GM23338 (cell line): ENCODE measurements around the gene POFUT2. TPM values are rescaled to one million over a fixed set of nuclear protein-coding genes. Genes with fewer than 3 reads are reported as not detected.

Experiments used
- ATAC-seq: fragments of 200-7000 bp; cut with Tn5 transposase; 3 replicates; pipeline ENCODE4 v1.9.1; 2020
- DNase-seq: peaks from one replicate; pipeline ENCODE4 v3.0.0-alpha.2; 2015; ENCODE audit warnings: low spot score
- H2AFZ ChIP-seq: fragments of 200-600 bp; sonication (generic); 2 replicates; pipeline ENCODE4 v1.8.0; 2016; ENCODE audit warnings: antibody characterized with exemption, mild to moderate bottlenecking, moderate library complexity
- H3F3A ChIP-seq: fragments of 200-600 bp; sonication (generic); replicated peaks from 2 replicates; pipeline ENCODE4 v1.8.0; 2017; ENCODE audit warnings: antibody characterized with exemption, mixed run types, low read depth
- H3K27ac ChIP-seq: fragments of 200-600 bp; sonication (generic); 2 replicates; pipeline ENCODE4 v1.6.1; 2016; ENCODE audit warnings: low read depth
- H3K27me3 ChIP-seq: fragments of 200-600 bp; sonication (generic); 2 replicates; pipeline ENCODE4 v1.8.0; 2016; ENCODE audit warnings: mild to moderate bottlenecking, mixed run types, moderate library complexity; ENCODE audit not compliant: insufficient read depth
- H3K36me3 ChIP-seq: fragments of 200-600 bp; sonication (generic); 2 replicates; pipeline ENCODE4 v1.8.0; 2016; ENCODE audit warnings: mild to moderate bottlenecking; ENCODE audit not compliant: insufficient read depth
- H3K4me1 ChIP-seq: fragments of 200-600 bp; sonication (generic); 2 replicates; pipeline ENCODE4 v1.8.0; 2016; ENCODE audit warnings: mild to moderate bottlenecking, moderate library complexity; ENCODE audit not compliant: insufficient read depth
- H3K4me2 ChIP-seq: fragments of 200-600 bp; sonication (generic); 2 replicates; pipeline ENCODE4 v1.7.1; 2017; ENCODE audit warnings: mixed run types
- H3K4me3 ChIP-seq: fragments of 200-600 bp; sonication (generic); 2 replicates; pipeline ENCODE4 v1.6.1; 2016; ENCODE audit warnings: mixed run types
- H3K79me2 ChIP-seq: fragments of 200-600 bp; sonication (generic); replicated peaks from 2 replicates; pipeline ENCODE4 v1.8.0; 2017; ENCODE audit warnings: mild to moderate bottlenecking; ENCODE audit not compliant: insufficient read depth
- H3K9me2 ChIP-seq: fragments of 200-600 bp; sonication (generic); 2 replicates; pipeline ENCODE4 v1.8.0; 2017; ENCODE audit not compliant: insufficient read depth
- H4K20me1 ChIP-seq: fragments of 200-600 bp; sonication (generic); replicated peaks from 2 replicates; pipeline ENCODE4 v1.8.0; 2017; ENCODE audit warnings: mild to moderate bottlenecking; ENCODE audit not compliant: insufficient read depth
- H3K27ac Mint-ChIP-seq: 2 replicates; pipeline ENCODE4 v1.8.0; 2020; ENCODE audit warnings: inconsistent platforms, mild to moderate bottlenecking, moderate library complexity, mixed read lengths
- H3K27me3 Mint-ChIP-seq: 3 replicates; pipeline ENCODE4 v1.8.0; 2022; ENCODE audit warnings: low read depth, mild to moderate bottlenecking, moderate library complexity, mixed read lengths, inconsistent platforms; ENCODE audit not compliant: insufficient read depth, poor library complexity
- H3K36me3 Mint-ChIP-seq: 3 replicates; pipeline ENCODE4 v1.8.0; 2021; ENCODE audit warnings: low read depth, mild to moderate bottlenecking, inconsistent platforms, moderate library complexity, mixed read lengths
- H3K4me1 Mint-ChIP-seq: 3 replicates; pipeline ENCODE4 v1.8.0; 2020; ENCODE audit warnings: mild to moderate bottlenecking, inconsistent platforms, mixed read lengths
- H3K4me3 Mint-ChIP-seq: 3 replicates; pipeline ENCODE4 v1.8.0; 2021; ENCODE audit warnings: moderate library complexity, mild to moderate bottlenecking, inconsistent platforms, mixed read lengths
- H3K9me3 Mint-ChIP-seq: 3 replicates; pipeline ENCODE4 v1.8.0; 2020; ENCODE audit warnings: moderate library complexity, mild to moderate bottlenecking, inconsistent platforms, mixed read lengths
- CREB1 ChIP-seq: fragments of 250-450 bp; sonication (Bioruptor Pico); IDR thresholded peaks from 2 replicates; pipeline ENCODE4 v1.5.0; 2020; ENCODE audit warnings: low read depth, mild to moderate bottlenecking, moderate library complexity
- ETS1 ChIP-seq: IDR thresholded peaks from 2 replicates; pipeline ENCODE4 v1.6.1; 2016; ENCODE audit warnings: antibody characterized with exemption
- EZH2 ChIP-seq: fragments of 200-600 bp; sonication (generic); IDR thresholded peaks from one replicate; pipeline ENCODE4 v1.8.0; 2017; ENCODE audit warnings: antibody characterized with exemption, mild to moderate bottlenecking, low read depth; ENCODE audit not compliant: unreplicated experiment
- EZH2phosphoT487 ChIP-seq: fragments of 200-600 bp; sonication (generic); IDR thresholded peaks from one replicate; pipeline ENCODE4 v1.8.1; 2018; ENCODE audit warnings: antibody characterized with exemption; ENCODE audit not compliant: unreplicated experiment
- JUNB ChIP-seq: IDR thresholded peaks from one replicate; pipeline ENCODE4 v1.6.1; 2016; ENCODE audit warnings: antibody characterized with exemption; ENCODE audit not compliant: unreplicated experiment
- NANOG ChIP-seq: IDR thresholded peaks from 2 replicates; pipeline ENCODE4 v1.6.1; 2016; ENCODE audit warnings: antibody characterized with exemption, borderline replicate concordance
- POLR2AphosphoS5 ChIP-seq: IDR thresholded peaks from 2 replicates; pipeline ENCODE4 v1.6.1; 2016; ENCODE audit warnings: antibody characterized with exemption, low read depth
- REST ChIP-seq: IDR thresholded peaks from one replicate; pipeline ENCODE4 v1.6.1; 2018; ENCODE audit warnings: antibody characterized with exemption; ENCODE audit not compliant: unreplicated experiment
- STAT1 ChIP-seq: IDR thresholded peaks from one replicate; pipeline ENCODE4 v1.6.1; 2016; ENCODE audit warnings: antibody characterized with exemption; ENCODE audit not compliant: unreplicated experiment
- ZNF114 ChIP-seq: fragments of 250-450 bp; sonication (Bioruptor Pico); IDR thresholded peaks from 2 replicates; pipeline ENCODE4 v1.5.0; 2020; ENCODE audit warnings: mild to moderate bottlenecking, moderate library complexity
- ZNF331 ChIP-seq: fragments of 250-450 bp; sonication (Bioruptor Pico); IDR thresholded peaks from 2 replicates; pipeline ENCODE4 v1.5.0; 2020; ENCODE audit warnings: low read depth, mild to moderate bottlenecking, moderate library complexity
- polyA plus RNA-seq: library from polyadenylated mRNA; unstranded; fragments of >200 nt; fragmentation: Nextera tagmentation; extraction: Ambion mirVana; gene quantifications from 2 replicates; pipeline ENCODE4 v1.2.1, GENCODE V29; 2016
- total RNA-seq: library from RNA; depleted of rRNA; stranded (reverse); fragments of >200 nt; shearing (Covaris generic); gene quantifications from 2 replicates; pipeline ENCODE4 v1.2.3, GENCODE V29; 2014
- TF ChIP-seq, protein P1 (sequence below), 2 experiments: fragments of 200-600 bp in 1 of 2; sonication (generic) in 1 of 2; conservative IDR thresholded peaks; 2 replicates each; pipeline versions ENCODE4 v1.5.1 to v1.6.1; 2016 to 2017; ENCODE audit warnings: antibody characterized with exemption in 2 of 2, low read depth in 2 of 2, mild to moderate bottlenecking in 2 of 2, moderate library complexity in 1 of 2
- TF ChIP-seq, protein P2 (sequence below): fragments of 250-450 bp; sonication (Bioruptor Pico); IDR thresholded peaks from 2 replicates; pipeline ENCODE4 v1.5.0; 2020; ENCODE audit warnings: mild to moderate bottlenecking, moderate library complexity

The POFUT2 gene
- total and polyA plus RNA-seq, 2 experiments from 2014 or later, result 12.1 to 34.5 TPM

DNA sequence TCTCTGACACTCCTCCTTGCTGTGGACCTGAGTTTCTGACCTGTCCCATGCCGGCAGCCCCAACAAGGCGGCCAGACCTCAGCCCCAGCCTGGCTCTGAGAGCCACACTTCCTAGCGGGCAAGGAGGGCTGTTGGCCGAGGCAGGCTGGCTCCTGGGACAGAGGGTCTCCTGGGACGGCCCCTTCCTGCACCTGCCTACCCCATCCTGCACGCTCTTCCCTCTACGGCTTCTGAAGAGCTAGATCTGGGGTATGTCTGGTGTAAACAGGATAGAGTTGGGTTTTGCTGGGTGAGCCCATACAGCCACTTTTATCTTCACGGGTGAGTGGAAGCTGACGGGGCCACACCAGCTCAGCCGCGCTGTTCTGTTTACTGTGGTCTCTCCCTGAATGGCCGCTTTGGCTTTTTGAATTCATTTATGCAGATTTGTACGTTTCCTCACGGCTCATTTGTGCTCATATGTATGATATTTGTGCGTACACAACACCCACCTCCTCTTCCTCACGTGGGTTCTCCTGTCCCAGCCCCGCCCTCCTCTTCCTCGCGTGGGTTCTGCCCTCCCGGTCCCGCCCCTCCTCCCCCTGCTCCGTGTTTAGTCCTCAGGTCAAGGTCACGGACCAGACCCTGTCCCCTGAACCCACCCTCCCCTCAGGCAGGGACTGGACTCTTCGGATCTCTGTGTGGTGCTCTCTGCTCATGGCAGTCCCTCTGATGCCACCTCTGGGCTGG lies 34.7 kb upstream of the POFUT2 start:
- peak overlapping the region; percentile 10; the same call in 1 of the 2 replicates for H3K4me2 ChIP-seq
- H3K4me1 ChIP-seq, result no peaks in the 10 kb centered on the region; the same call in 1 of the 2 replicates
- H4K20me1 ChIP-seq, result no peaks in the 10 kb centered on the region
- no peak for TF ChIP-seq NANOG
- no peak for TF ChIP-seq ZNF114 (CRISPR knock-in tag)
- TF ChIP-seq, protein P1, sequence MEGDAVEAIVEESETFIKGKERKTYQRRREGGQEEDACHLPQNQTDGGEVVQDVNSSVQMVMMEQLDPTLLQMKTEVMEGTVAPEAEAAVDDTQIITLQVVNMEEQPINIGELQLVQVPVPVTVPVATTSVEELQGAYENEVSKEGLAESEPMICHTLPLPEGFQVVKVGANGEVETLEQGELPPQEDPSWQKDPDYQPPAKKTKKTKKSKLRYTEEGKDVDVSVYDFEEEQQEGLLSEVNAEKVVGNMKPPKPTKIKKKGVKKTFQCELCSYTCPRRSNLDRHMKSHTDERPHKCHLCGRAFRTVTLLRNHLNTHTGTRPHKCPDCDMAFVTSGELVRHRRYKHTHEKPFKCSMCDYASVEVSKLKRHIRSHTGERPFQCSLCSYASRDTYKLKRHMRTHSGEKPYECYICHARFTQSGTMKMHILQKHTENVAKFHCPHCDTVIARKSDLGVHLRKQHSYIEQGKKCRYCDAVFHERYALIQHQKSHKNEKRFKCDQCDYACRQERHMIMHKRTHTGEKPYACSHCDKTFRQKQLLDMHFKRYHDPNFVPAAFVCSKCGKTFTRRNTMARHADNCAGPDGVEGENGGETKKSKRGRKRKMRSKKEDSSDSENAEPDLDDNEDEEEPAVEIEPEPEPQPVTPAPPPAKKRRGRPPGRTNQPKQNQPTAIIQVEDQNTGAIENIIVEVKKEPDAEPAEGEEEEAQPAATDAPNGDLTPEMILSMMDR (conservative IDR thresholded peaks at IDR 0.05; ENCODE audit: low read depth in 2 of 2), result no peak
- no peak for TF ChIP-seq ZNF331
- TF ChIP-seq ETS1, result no peak
- TF ChIP-seq EZH2, result no peak
- no peak for TF ChIP-seq CREB1
- no peak for TF ChIP-seq REST
- TF ChIP-seq EZH2phosphoT487, result no peak
- TF ChIP-seq, protein P2, sequence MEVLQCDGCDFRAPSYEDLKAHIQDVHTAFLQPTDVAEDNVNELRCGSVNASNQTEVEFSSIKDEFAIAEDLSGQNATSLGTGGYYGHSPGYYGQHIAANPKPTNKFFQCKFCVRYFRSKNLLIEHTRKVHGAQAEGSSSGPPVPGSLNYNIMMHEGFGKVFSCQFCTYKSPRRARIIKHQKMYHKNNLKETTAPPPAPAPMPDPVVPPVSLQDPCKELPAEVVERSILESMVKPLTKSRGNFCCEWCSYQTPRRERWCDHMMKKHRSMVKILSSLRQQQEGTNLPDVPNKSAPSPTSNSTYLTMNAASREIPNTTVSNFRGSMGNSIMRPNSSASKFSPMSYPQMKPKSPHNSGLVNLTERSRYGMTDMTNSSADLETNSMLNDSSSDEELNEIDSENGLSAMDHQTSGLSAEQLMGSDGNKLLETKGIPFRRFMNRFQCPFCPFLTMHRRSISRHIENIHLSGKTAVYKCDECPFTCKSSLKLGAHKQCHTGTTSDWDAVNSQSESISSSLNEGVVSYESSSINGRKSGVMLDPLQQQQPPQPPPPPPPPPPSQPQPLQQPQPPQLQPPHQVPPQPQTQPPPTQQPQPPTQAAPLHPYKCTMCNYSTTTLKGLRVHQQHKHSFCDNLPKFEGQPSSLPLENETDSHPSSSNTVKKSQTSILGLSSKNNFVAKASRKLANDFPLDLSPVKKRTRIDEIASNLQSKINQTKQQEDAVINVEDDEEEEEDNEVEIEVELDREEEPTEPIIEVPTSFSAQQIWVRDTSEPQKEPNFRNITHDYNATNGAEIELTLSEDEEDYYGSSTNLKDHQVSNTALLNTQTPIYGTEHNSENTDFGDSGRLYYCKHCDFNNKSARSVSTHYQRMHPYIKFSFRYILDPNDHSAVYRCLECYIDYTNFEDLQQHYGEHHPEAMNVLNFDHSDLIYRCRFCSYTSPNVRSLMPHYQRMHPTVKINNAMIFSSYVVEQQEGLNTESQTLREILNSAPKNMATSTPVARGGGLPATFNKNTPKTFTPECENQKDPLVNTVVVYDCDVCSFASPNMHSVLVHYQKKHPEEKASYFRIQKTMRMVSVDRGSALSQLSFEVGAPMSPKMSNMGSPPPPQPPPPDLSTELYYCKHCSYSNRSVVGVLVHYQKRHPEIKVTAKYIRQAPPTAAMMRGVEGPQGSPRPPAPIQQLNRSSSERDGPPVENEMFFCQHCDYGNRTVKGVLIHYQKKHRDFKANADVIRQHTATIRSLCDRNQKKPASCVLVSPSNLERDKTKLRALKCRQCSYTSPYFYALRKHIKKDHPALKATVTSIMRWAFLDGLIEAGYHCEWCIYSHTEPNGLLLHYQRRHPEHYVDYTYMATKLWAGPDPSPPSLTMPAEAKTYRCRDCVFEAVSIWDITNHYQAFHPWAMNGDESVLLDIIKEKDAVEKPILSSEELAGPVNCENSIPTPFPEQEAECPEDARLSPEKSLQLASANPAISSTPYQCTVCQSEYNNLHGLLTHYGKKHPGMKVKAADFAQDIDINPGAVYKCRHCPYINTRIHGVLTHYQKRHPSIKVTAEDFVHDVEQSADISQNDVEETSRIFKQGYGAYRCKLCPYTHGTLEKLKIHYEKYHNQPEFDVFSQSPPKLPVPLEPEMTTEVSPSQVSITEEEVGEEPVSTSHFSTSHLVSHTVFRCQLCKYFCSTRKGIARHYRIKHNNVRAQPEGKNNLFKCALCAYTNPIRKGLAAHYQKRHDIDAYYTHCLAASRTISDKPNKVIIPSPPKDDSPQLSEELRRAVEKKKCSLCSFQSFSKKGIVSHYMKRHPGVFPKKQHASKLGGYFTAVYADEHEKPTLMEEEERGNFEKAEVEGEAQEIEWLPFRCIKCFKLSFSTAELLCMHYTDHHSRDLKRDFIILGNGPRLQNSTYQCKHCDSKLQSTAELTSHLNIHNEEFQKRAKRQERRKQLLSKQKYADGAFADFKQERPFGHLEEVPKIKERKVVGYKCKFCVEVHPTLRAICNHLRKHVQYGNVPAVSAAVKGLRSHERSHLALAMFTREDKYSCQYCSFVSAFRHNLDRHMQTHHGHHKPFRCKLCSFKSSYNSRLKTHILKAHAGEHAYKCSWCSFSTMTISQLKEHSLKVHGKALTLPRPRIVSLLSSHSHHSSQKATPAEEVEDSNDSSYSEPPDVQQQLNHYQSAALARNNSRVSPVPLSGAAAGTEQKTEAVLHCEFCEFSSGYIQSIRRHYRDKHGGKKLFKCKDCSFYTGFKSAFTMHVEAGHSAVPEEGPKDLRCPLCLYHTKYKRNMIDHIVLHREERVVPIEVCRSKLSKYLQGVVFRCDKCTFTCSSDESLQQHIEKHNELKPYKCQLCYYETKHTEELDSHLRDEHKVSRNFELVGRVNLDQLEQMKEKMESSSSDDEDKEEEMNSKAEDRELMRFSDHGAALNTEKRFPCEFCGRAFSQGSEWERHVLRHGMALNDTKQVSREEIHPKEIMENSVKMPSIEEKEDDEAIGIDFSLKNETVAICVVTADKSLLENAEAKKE (CRISPR knock-in tag), result no peak
- TF ChIP-seq STAT1, result no peak
- no peak for TF ChIP-seq JUNB
- TF ChIP-seq POLR2AphosphoS5, result no peak
- no peak overlapping the region for H3K4me3 ChIP-seq
- H2AFZ ChIP-seq, result no peak overlapping the region
- Mint-ChIP-seq H3K9me3 (peaks cover 8% of the 10 kb centered on the region; the same call in 2 of the 3 replicates), H3K36me3 (peaks cover 5% of the 10 kb centered on the region; the same call in 1 of the 3 replicates), H3K4me1 (peaks cover 13% of the 10 kb centered on the region), H3K27me3 (peaks cover 13% of the 10 kb centered on the region), H3K4me3 (no peak overlapping the region), H3K27ac (peak overlapping the region; percentile 31; the same call in 1 of the 2 replicates)
- ATAC-seq, result no peak
- no peaks in the 10 kb centered on the region for H3K36me3 ChIP-seq
- no peaks in the 10 kb centered on the region for H3K27me3 ChIP-seq
- DNase-seq, result no peak
- no peak overlapping the region for H3K27ac ChIP-seq
- no peaks in the 10 kb centered on the region for H3K9me2 ChIP-seq
- H3K79me2 ChIP-seq, result no peaks in the 10 kb centered on the region
- no peaks in the 10 kb centered on the region for H3F3A ChIP-seq
